ENCODE results near the gene TBC1D4. TPM values are rescaled to one million over a fixed set of nuclear protein-coding genes. Genes with fewer than 3 reads are reported as not detected.
"Not testable (repeated sequence)": the region's sequence is repeated elsewhere in the genome, so short reads cannot be mapped to it uniquely, and the experiment has no call there.

TBC1D4 gene
- polyA plus RNA-seq, 1 experiment, result 16.4 TPM

DNA sequence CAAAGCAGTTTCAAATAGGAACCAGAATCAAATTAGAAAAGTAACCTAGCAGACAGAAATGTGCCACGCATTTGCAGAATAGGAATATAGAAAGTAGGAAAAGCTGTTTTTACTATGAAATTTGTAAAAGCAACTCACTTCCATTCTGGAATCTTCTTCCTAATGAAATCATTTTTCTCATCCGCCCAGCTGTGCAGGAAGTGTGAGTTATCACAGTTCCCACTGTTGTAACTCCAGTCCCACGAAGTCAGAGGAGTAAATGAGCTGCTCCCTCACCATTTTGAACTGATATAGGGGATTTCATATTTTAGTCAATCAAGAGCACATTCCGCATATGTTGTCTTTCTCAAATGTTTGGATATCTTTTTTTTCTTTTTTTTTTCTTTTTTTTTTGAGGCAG, 230.8 kb downstream of the TBC1D4 start:
- Histone ChIP-seq H3K4me3 (ENCODE audit: low read depth, low read length) (no peak overlapping the region), H3K27me3 (ENCODE audit: control insufficient read depth, insufficient read depth, low read length) (peaks cover 3% of the 10 kb centered on the region; the same call in 1 of the 2 replicates), H3K36me3 (ENCODE audit: control insufficient read depth, insufficient read depth, low read length) (no peaks in the 10 kb centered on the region)
- POLR2A ChIA-PET, result interaction anchor here (0.6 kb wide), 1 partner anchor 1520 kb away, joined by 9 read pairs; no protein-coding TSS in a partner anchor
- TF ChIP-seq, protein P1, sequence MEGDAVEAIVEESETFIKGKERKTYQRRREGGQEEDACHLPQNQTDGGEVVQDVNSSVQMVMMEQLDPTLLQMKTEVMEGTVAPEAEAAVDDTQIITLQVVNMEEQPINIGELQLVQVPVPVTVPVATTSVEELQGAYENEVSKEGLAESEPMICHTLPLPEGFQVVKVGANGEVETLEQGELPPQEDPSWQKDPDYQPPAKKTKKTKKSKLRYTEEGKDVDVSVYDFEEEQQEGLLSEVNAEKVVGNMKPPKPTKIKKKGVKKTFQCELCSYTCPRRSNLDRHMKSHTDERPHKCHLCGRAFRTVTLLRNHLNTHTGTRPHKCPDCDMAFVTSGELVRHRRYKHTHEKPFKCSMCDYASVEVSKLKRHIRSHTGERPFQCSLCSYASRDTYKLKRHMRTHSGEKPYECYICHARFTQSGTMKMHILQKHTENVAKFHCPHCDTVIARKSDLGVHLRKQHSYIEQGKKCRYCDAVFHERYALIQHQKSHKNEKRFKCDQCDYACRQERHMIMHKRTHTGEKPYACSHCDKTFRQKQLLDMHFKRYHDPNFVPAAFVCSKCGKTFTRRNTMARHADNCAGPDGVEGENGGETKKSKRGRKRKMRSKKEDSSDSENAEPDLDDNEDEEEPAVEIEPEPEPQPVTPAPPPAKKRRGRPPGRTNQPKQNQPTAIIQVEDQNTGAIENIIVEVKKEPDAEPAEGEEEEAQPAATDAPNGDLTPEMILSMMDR (IDR thresholded peaks at IDR 0.05; ENCODE audit: insufficient read depth, low read depth, low read length), result no peak
- no peak for DNase-seq (ENCODE audit: low read depth)
- CTCF ChIA-PET, result no interaction called here

DNA sequence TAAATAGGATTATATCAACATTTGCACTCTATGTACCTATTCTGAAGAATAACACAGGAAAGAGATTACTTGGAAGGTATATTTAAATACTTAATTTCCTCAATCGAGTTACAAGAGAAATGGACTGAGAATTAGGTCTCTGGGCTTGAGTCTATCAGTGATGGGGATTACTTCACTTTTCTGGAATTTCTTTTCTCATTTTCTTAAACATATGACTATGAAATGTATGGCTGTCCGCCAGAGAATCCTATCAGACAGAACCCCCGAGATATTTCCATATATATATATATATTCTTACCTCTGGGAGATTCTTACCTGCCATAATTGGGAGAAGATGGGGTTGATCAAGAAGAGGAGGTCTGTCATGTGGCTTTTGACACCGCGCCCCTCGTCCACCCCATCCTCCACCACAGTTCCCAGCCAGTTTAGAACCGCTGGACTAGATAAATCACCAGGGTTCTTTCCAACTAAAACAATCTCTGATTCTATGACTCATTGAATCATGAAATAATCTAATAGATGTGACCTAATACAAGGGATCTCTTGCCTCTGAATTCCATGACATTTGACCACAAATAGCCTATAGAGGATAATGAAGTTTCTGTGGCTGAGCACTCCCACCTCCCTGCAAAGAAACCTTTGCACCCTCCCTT, 231.3 kb downstream of the TBC1D4 start:
- H3K27me3 ChIP-seq (ENCODE audit: control insufficient read depth, insufficient read depth, low read length), result peaks cover 1% of the 10 kb centered on the region; the same call in 1 of the 2 replicates
- CTCF ChIA-PET, result no interaction called here
- TF ChIP-seq, protein P1 (IDR thresholded peaks at IDR 0.05; ENCODE audit: insufficient read depth, low read depth, low read length), result no peak
- POLR2A ChIA-PET, result no interaction called here
- DNase-seq (ENCODE audit: low read depth), result no peak
- H3K4me3 ChIP-seq (ENCODE audit: low read depth, low read length), result no peak overlapping the region
- no peaks in the 10 kb centered on the region for H3K36me3 ChIP-seq (ENCODE audit: control insufficient read depth, insufficient read depth, low read length)

DNA sequence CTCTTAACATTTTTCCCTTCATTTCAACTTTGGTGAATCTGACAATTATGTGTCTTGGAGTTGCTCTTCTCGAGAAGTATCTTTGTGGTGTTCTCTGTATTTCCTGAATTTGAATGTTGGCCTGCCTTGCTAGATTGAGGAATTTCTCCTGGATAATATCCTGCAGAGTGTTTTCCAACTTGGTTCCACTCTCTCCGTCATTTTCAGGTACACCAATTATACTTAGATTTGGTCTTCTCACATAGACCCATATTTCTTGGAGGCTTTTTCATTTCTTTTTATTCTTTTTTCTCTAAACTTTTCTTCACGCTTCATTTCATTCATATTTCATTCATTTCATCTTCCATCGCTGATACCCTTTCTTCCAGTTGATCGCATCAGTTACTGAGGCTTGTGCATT, 236.4 kb downstream of the TBC1D4 start:
- DNase-seq (ENCODE audit: low read depth); H3K4me3 ChIP-seq (ENCODE audit: low read depth, low read length); POLR2A ChIA-PET; H3K36me3 ChIP-seq (ENCODE audit: control insufficient read depth, insufficient read depth, low read length); H3K27me3 ChIP-seq (ENCODE audit: control insufficient read depth, insufficient read depth, low read length): not testable (repeated sequence)
- CTCF ChIA-PET, result interaction anchor here (2.6 kb wide), 1 partner anchor 26 kb away, joined by 6 read pairs; no protein-coding TSS in a partner anchor

DNA sequence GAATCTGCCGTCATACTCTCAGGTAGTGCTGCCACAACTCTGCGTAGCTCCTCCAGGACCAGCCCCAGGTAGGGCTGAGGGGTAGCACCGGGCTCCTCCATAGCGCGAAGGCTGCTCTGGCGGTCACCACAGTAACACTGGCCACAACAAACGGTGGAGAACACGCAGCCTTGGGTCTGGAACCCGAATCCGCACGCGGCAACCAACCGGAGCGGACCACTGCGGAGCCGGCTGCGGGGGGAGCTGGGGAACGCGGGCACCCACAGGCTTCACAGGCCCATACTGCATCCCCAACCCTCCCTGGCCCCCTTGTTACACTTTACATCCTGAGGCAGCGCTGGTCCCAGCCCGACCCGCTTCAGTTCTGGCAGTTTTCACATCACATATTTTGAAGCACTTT, 241.7 kb downstream of the TBC1D4 start:
- DNase-seq (ENCODE audit: low read depth); H3K27me3 ChIP-seq (ENCODE audit: control insufficient read depth, insufficient read depth, low read length); H3K4me3 ChIP-seq (ENCODE audit: low read depth, low read length); POLR2A ChIA-PET; CTCF ChIA-PET; H3K36me3 ChIP-seq (ENCODE audit: control insufficient read depth, insufficient read depth, low read length): not testable (repeated sequence)

DNA sequence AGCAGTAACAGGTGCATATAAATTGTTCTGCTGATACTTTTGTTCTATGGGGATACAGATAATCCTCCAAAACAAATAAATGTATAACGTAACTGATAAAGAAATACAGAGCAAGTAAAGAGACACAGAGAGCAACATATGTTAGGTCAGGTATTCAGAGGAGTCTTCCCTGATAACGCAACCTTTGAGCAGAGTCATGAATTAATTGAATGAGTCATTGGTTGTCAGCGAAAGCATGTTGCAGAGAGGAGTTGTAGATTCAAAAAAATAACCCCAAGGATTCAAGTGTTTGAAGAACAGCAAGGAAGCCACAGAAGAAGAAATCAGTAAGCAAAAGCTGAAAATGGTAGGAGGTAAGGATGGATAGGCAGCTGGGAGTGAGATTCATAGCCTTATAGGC, 245.2 kb downstream of the TBC1D4 start:
- Histone ChIP-seq H3K4me3 (ENCODE audit: low read depth, low read length) (no peak overlapping the region), H3K36me3 (ENCODE audit: control insufficient read depth, insufficient read depth, low read length) (no peaks in the 10 kb centered on the region), H3K27me3 (ENCODE audit: control insufficient read depth, insufficient read depth, low read length) (peaks cover 2% of the 10 kb centered on the region; the same call in 1 of the 2 replicates)
- no peak for DNase-seq (ENCODE audit: low read depth)
- ChIA-PET CTCF (no interaction called here), POLR2A (no interaction called here)
- TF ChIP-seq, protein P1 (IDR thresholded peaks at IDR 0.05; ENCODE audit: insufficient read depth, low read depth, low read length), result no peak

Other genes starting within 250 kb of the TBC1D4 start
- gene COMMD6, start 55.7 kb upstream of the TBC1D4 start, polyA plus RNA-seq (2011; rRNA removed), result 95.7 and 251 TPM in 2 replicates
- gene UCHL3, start 67.6 kb upstream of the TBC1D4 start, polyA plus RNA-seq (2011; rRNA removed), result 24.4 and 39.7 TPM in 2 replicates
- 149 and 181 TPM in 2 replicates for gene LMO7, start 154.2 kb upstream of the TBC1D4 start, polyA plus RNA-seq (2011; rRNA removed)

Measured in BJ (cell line).